Activated T-cell treated with anti-CD3 and anti-CD28 coated beads for 24 hours (primary cell): ENCODE measurements around the gene CYTH2.
"Not testable (repeated sequence)": the region's sequence is repeated elsewhere in the genome, so short reads cannot be mapped to it uniquely, and the experiment has no call there.

Experiments
- DNase-seq: peaks from one replicate; pipeline ENCODE4 v3.0.0-alpha.2; 2020; ENCODE audit warnings: low read depth

The CYTH2 gene

DNA sequence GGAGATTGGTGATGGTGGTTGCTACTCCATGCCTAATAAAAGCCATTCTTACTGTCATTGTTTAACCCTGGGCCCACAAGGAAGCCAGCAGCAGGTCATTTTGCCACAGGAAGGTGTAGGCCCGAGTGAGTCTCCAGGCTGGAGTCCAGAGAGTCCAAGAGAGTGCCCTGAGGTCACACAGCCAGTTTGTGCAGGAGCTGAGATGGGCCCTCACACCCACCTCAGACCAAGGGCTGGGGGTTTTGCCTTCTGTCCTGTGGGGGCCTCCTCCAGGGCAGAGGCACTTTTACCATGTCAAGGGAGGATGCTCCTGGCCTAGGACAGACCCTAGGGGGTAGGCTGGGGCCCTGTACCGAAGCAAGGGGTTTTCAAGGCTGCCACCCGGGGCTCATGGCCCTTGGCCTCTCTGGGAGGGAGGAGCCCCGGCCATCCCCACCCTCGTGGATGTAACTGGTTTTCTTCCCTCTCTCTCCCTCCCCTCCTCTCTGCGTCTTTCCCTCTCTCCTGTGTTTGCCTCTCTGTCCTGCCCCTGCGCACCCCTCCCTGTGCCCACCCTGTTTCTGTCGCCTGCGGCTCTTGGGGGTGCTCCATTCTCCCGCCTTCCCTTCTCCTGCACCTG lies 8.0 kb downstream of the CYTH2 start:
- DNase-seq = no peak

- no peak for DNase-seq
Observed at GRCh38 chr19:48477698-48478338, 8.6 kb downstream of the CYTH2 start.

GRCh38 chr19:48478339-48479256 lies 9.4 kb downstream of the CYTH2 start:
- no peak for DNase-seq

GRCh38 chr19:48479686-48480085 lies 10.5 kb downstream of the CYTH2 start:
- no peak for DNase-seq

- DNase-seq = peak; percentile 13
Observed at GRCh38 chr19:48480183-48480557, 11.0 kb downstream of the CYTH2 start.

- DNase-seq = peak; percentile 29
Observed at GRCh38 chr19:48480558-48481500, 11.7 kb downstream of the CYTH2 start.

- no peak for DNase-seq
Observed at GRCh38 chr19:48481846-48482639, 12.9 kb downstream of the CYTH2 start.

DNA sequence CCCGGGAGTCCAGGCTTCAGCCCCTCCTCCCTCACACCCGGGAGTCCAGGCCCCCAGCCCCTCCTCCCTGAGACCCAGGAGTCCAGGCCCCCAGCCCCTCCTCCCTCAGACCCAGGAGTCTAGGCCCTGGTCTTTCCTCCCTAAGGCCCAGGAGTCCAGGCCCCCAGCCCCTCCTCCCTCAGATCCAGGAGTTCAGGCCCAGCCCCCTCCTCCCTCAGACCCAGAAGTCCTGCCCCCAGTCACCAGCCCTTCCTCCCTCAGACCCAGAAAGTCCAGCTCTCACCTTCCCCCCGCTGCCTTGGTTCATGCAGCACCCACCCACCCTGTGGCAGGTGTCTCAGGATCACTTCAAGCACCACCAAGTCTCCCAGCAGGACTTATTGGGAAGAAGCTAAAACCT lies 14.1 kb downstream of the CYTH2 start:
- DNase-seq = no peak

DNA sequence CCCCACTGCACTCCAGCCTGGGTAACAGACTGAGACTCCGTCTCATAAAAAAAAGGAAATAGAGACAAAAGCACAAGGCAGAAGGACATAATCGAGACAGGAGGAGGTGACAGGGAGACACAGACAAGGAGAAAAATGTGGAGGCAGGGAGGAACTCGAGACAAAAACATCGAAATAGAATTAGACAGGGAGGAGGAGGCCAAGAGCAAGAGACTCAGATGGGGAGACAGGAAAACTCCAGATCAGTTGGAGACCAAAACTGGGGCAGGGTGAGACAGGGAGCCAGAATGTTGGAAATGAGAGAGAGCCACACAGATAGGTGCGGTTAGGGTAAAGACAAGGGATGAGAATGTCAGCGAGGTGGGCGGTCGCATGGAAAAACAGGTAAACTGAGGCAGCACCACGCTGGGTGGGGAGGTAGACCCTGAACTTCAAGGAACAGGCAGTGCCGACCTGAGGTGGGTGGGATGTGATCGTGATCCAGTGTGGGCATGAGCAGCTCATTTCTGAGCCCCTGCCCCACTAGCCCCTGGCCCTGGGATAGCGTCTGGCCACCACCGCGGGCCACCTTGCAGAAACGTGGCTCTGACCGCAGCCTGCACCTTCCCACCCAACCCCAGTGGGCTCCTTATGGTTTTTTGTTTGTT lies 15.2 kb downstream of the CYTH2 start:
- DNase-seq = no peak

DNA sequence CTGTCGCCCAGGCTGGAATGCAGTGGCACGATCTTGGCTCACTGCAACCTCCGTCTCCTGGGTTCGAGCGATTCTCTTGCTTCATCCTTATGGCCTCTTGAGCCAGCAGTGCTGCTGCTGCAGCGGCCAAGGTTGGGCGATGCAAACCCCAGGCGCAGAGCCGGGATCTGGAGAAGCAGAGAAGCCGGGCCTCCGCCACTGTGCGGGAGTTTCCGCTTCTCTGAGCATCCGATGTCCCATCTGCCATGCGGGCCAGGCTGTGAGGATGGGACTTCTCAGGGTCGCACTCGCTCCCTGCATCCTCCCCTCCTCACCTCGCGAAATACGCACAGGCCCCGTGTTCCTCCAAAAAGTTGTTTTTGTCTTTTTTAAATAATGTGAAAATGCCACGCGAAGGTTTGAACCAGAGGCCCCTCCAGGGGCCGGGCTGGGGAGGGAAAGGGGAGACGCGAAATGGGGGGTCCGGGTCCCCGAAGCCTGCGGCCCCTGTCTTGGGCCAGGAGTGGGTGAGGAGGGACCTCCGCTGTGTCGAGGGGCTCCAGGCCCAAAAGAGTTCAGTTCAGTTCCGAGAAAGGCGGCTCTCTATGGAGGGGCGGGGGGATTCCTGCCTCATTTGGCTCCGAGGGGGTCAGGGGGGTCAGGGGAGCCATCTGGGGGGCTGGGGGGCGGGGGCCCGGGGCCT lies 15.9 kb downstream of the CYTH2 start:
- DNase-seq = no peak

- DNase-seq = not testable (repeated sequence)
Observed at GRCh38 chr19:48486706-48487105, 17.5 kb downstream of the CYTH2 start.

DNA sequence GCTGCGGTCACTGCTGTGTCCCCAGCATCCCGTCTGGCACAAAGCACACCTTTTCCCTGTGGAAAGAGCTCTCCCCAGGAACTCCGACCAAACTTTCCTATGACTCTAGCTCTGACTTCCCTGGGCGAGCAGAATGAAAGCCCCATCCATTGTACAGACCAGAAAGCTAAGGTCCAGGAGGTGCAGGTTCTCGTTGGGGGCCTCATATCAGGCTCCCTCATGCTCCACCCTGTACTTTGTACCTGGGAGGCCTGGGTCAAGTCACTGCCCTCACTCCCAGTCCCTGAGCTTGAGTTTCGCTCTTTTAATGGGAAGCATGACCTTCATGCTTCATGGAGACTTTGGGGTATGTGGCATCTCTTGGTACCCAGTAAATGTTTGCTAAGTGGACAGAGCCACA lies 18.4 kb downstream of the CYTH2 start:
- no peak for DNase-seq

DNA sequence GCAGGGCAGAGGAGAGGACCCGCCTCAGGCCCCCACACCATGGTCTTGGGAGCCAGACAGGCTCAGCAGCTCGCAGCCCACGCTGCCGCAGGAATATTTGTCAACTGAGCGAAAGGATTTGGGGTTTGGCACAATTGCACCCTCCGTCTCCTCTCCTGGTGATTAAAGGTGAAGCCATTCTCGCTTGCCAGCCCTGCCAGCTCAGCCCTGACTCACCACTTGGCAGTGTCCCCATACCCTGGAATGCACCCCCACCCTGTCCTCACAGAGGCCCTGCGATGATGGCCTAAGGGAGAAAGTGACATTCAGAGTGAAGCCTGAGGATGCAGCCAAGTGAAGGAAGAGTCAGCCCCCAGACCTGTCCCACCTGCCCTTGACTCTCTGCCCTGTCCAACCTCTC lies 18.8 kb downstream of the CYTH2 start:
- no peak for DNase-seq

DNA sequence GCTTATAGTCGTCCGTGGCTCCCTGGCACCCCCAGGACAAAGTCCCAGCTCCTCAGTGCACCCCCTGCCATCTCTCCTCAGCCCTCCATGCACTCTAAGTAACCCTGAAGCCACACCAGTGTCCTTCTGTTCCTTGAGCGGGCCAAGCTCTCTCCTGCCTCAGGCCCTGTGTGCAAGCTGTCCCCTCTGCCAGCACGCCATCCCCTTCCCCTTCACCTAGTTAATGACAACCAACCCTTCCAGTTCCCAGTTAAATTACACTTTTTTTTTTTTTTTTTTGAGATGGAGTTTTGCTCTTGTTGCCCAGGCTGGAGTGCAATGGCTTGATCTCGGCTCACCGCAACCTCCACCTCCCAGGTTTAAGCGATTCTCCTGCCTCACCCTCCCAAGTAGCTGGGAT lies 19.3 kb downstream of the CYTH2 start:
- not testable (repeated sequence) for DNase-seq

DNA sequence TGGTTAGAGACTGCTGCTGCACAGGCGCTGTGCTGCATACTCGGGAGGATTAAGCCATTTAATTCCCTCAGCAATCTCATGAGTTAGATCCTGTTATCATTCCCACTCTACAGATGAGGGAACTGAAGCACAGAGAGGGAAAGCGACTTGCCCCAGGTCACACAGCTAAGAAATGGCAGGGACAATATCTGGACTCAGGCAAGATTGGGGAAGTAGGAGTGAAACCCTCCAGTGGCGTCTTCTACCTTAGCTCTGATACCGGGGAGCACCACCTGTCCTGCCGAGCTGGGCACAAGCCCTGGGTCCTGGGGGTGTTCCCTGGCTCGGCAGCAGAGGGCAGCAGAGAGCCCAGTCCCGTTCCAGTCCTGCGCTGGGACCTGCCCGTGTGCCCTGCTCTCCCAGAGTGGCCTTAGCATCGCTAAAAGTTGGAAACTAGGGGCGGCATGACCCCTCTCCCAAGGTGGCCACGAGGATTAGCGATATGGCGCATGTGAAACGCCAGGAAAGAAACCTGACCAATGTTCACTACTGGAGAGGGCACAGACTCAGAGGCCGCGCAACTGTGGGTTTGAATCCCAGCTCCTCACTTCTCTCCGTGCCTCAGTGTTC lies 20.5 kb downstream of the CYTH2 start:
- DNase-seq = peak; percentile 75

DNA sequence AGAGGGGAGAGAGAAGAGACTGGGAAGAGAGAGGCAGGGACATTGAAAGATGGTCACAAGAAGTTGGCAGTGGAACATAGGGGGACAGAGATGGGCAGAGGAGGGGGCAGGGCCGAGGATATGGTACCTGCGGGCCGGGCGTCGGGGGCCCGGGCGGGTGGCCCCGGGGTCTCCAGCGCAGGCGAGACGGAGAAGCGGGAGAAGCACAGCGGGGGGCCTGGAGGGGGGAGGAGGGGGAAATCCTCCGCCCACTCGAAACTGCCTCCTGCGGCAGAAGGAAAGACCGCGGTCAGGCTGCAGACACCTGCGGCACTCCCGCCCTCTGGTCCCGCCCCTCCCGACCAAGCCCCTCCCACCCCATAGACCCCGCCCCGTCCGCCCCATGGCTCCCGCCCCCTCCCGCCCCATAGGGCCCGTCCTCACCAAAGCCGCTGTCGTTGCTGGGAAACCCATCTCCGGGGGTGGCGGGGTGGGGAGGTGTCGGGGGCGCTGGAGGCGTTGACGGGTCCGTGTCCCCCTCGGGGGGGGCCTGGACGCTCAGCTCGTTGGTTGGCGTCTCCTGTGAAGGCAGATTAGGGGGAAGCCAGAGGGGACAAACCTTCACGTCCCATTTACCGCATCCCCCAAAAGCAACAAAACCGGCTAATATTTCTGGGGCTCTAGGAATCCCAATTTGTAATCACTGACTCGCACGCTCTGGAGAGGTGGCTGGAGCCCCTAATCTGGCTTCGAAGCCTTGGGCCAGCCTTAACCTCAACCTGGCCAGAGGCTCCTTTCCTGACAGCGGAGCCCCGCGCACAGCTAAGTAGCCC lies 22.0 kb downstream of the CYTH2 start:
- DNase-seq = peak; percentile 44

DNA sequence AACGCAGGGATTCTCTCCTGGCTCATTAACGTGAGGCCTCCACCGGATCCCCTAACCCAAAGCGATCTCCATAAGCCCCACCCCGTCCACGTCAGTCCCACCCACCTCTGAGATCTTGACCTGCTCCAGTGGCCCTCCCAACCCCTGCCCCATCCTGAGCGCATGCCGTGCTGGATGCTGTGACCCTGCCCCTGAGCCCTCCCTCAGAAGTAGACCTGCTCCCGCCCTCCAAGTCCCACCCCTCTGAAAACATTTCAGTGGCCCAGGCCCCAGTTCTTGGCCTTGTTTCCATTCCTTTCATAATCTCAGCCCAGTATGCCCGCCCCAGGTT lies 22.6 kb downstream of the CYTH2 start:
- DNase-seq = no peak

- DNase-seq = peak; percentile 69
Observed at GRCh38 chr19:48492925-48493717, 24.0 kb downstream of the CYTH2 start.
